NCI-H774 (cell line): Measurements from ENCODE around the gene NTN3.
"Not testable (repeated sequence)": the region's sequence is repeated elsewhere in the genome, so short reads cannot be mapped to it uniquely, and the experiment has no call there.

Experiments
- DNase-seq: peaks from one replicate; lab custom pipeline; 2025; lab: John Stamatoyannopoulos, UW

Gene NTN3

GRCh38 chr16:2479996-2480395, 8.9 kb downstream of the NTN3 start:
- not testable (repeated sequence) for DNase-seq

- no peak for DNase-seq
Measured at GRCh38 chr16:2480948-2481347, 9.9 kb downstream of the NTN3 start.

- DNase-seq, result no peak
Measured at GRCh38 chr16:2481676-2482075, 10.6 kb downstream of the NTN3 start.

- no peak for DNase-seq
Measured at GRCh38 chr16:2482249-2482648, 11.2 kb downstream of the NTN3 start.

- DNase-seq, result no peak
Measured at GRCh38 chr16:2482708-2483534, 11.8 kb downstream of the NTN3 start.

GRCh38 chr16:2483939-2484897, 13.1 kb downstream of the NTN3 start:
- DNase-seq, result no peak

- no peak for DNase-seq
Measured at GRCh38 chr16:2484898-2485508, 13.9 kb downstream of the NTN3 start.

GRCh38 chr16:2485811-2486507, 14.9 kb downstream of the NTN3 start:
- DNase-seq, result no peak

GRCh38 chr16:2486645-2487516, 15.8 kb downstream of the NTN3 start:
- DNase-seq, result no peak

GRCh38 chr16:2487517-2487842, 16.4 kb downstream of the NTN3 start:
- no peak for DNase-seq

- DNase-seq, result no peak
Measured at GRCh38 chr16:2487903-2488531, 16.9 kb downstream of the NTN3 start.

- DNase-seq, result no peak
Measured at GRCh38 chr16:2489581-2489980, 18.5 kb downstream of the NTN3 start.

GRCh38 chr16:2490190-2491105, 19.4 kb downstream of the NTN3 start:
- no peak for DNase-seq

GRCh38 chr16:2492292-2492691, 21.2 kb downstream of the NTN3 start:
- DNase-seq, result no peak

GRCh38 chr16:2493605-2494004, 22.5 kb downstream of the NTN3 start:
- no peak for DNase-seq

- no peak for DNase-seq
Measured at GRCh38 chr16:2494616-2495015, 23.5 kb downstream of the NTN3 start.

- no peak for DNase-seq
Measured at GRCh38 chr16:2495041-2495440, 23.9 kb downstream of the NTN3 start.

GRCh38 chr16:2496223-2497115, 25.4 kb downstream of the NTN3 start:
- no peak for DNase-seq
